ENCODE data around the gene BPHL. TPM values are rescaled to one million over a fixed set of nuclear protein-coding genes. Genes with fewer than 3 reads are reported as not detected.

The BPHL gene
- total and polyA plus RNA-seq, 2 donors (not counting 1 experiment from before 2014, with no cell fraction given) = 10.3 to 14.3 TPM

GRCh38 chr6:3135668-3136291 is 17.3 kb downstream of the BPHL start:
- CTCF ChIA-PET = interaction anchor here (0.9 kb wide), 1 partner anchor 116 kb away, joined by 4 read pairs; no protein-coding TSS in a partner anchor
- H3K27ac Mint-ChIP-seq = no peak overlapping the region

More at GRCh38 chr6:3135668-3136291, 17.3 kb downstream of the BPHL start:
- H2AFZ ChIP-seq (ENCODE audit: insufficient read depth, low read depth, low read length, poor library complexity, severe bottlenecking) = no peak overlapping the region
- TF ChIP-seq EZH2 (IDR thresholded peaks at IDR 0.05; ENCODE audit: borderline replicate concordance, insufficient read depth, low read depth, low read length, poor library complexity, severe bottlenecking) = no peak
- TF ChIP-seq, protein P1, sequence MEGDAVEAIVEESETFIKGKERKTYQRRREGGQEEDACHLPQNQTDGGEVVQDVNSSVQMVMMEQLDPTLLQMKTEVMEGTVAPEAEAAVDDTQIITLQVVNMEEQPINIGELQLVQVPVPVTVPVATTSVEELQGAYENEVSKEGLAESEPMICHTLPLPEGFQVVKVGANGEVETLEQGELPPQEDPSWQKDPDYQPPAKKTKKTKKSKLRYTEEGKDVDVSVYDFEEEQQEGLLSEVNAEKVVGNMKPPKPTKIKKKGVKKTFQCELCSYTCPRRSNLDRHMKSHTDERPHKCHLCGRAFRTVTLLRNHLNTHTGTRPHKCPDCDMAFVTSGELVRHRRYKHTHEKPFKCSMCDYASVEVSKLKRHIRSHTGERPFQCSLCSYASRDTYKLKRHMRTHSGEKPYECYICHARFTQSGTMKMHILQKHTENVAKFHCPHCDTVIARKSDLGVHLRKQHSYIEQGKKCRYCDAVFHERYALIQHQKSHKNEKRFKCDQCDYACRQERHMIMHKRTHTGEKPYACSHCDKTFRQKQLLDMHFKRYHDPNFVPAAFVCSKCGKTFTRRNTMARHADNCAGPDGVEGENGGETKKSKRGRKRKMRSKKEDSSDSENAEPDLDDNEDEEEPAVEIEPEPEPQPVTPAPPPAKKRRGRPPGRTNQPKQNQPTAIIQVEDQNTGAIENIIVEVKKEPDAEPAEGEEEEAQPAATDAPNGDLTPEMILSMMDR (IDR thresholded peaks at IDR 0.05) = no peak
- no peak for ATAC-seq (ENCODE audit: low read depth)
- H3K9ac ChIP-seq (ENCODE audit: low read length) = no peak overlapping the region
- intact Hi-C loops (cut with micrococcal nuclease) = no loop called here
- H3K9me3 ChIP-seq (ENCODE audit: control extremely low read depth in 1 of 3, control insufficient read depth in 2 of 3, insufficient read depth in 1 of 3, low read length in 2 of 3) = no peaks in the 10 kb centered on the region
- WGBS (ENCODE audit: insufficient coverage) = 98% methylated on average over 9 of the region's 13 CpGs
- Mint-ChIP-seq H3K27me3 (no peaks in the 10 kb centered on the region), H3K4me3 (no peak overlapping the region), H3K9me3 (ENCODE audit: insufficient read depth) (no peaks in the 10 kb centered on the region), H3K4me1 (peaks cover 12% of the 10 kb centered on the region)
- no peak for DNase-seq
- POLR2A ChIA-PET = no interaction called here
- no peak overlapping the region for H3K27ac ChIP-seq (ENCODE audit: low read length in 2 of 2)
- no peaks in the 10 kb centered on the region for H3K79me2 ChIP-seq (ENCODE audit: control insufficient read depth, insufficient read depth, low read length)
- H3K4me1 ChIP-seq (ENCODE audit: control insufficient read depth in 2 of 2, insufficient read depth in 2 of 2, low read length in 2 of 2) = peaks cover 10 to 11% of the 10 kb centered on the region in 2 donors
- peaks cover 6 to 21% of the 10 kb centered on the region in 2 experiments for H3K36me3 ChIP-seq (replicated peaks in 1 of 2; ENCODE audit: control extremely low read depth in 1 of 2, control insufficient read depth in 1 of 2, extremely low read depth in 1 of 2, insufficient read depth in 2 of 2, low read length in 1 of 2)
- H3K27me3 ChIP-seq (replicated peaks in 1 of 4; ENCODE audit: control extremely low read depth in 1 of 4, control insufficient read depth in 3 of 4, insufficient read depth in 4 of 4, low read length in 3 of 4) = no peaks in the 10 kb centered on the region
- H3K4me2 ChIP-seq (replicated peaks; ENCODE audit: low read depth, low read length, poor library complexity, severe bottlenecking) = no peak overlapping the region
- H4K20me1 ChIP-seq (ENCODE audit: control insufficient read depth, insufficient read depth, low read length, poor library complexity, severe bottlenecking) = no peaks in the 10 kb centered on the region
- H3K4me3 ChIP-seq (ENCODE audit: control extremely low read depth in 1 of 5, extremely low read depth in 1 of 5, insufficient read depth in 1 of 5, low read depth in 2 of 5, low read length in 4 of 5) = no peak overlapping the region
